Endothelial cell of umbilical vein (primary cell): ENCODE measurements around the gene ARRDC1. TPM values are rescaled to one million over a fixed set of nuclear protein-coding genes. Genes with fewer than 3 reads are reported as not detected.

Source experiments
- BruUV-seq: library from RNA; stranded (reverse); fragments of 400-500 nt; replicated peaks from 2 replicates; lab custom pipeline; 2021; lab: Mats Ljungman, UMichigan
- CTCF ChIA-PET: fragments of 300-600, 350-600 bp; sonication (Branson Sonifier 250); formaldehyde crosslinking; loops from one replicate; lab custom pipeline; 2021; ENCODE audit warnings: antibody characterized with exemption, inconsistent platforms; lab: Charles Lee
- POLR2A ChIA-PET: fragments of 300-600, 350-600 bp; sonication (Branson Sonifier 250); formaldehyde crosslinking; loops from one replicate; lab custom pipeline; 2021; ENCODE audit warnings: antibody characterized with exemption, inconsistent platforms; lab: Charles Lee
- DNase-seq: peaks from one replicate; pipeline ENCODE4 v3.0.0-alpha.2; 2011; ENCODE audit warnings: low read depth, low spot score
- FAIRE-seq: peaks from 2 replicates; lab custom pipeline; 2011; peaks lifted over from hg19 to GRCh38; lab: Jason Lieb, UNC
- H2AFZ ChIP-seq: 2 replicates; pipeline ENCODE4 v1.6.0; 2012; ENCODE audit warnings: low read depth, low read length, control low read depth, inconsistent platforms
- H3K27ac ChIP-seq: 2 replicates; pipeline ENCODE4 v1.5.1; 2011; ENCODE audit warnings: low read depth, mild to moderate bottlenecking, control low read depth, low read length, moderate library complexity; ENCODE audit not compliant: insufficient read depth
- H3K27me3 ChIP-seq, 2 experiments: 2 replicates each; pipeline versions ENCODE4 v1.6.0 to v1.6.1; 2011; ENCODE audit warnings: low read length in 2 of 2, mixed read lengths in 1 of 2; ENCODE audit not compliant: control insufficient read depth in 2 of 2, insufficient read depth in 2 of 2
- H3K36me3 ChIP-seq, 2 experiments: 2 replicates in 1 of 2; 3 replicates in 1 of 2; pipeline ENCODE4 v1.5.1; 2011; ENCODE audit warnings: low read length in 2 of 2, mild to moderate bottlenecking in 1 of 2, moderate library complexity in 1 of 2; ENCODE audit not compliant: control insufficient read depth in 2 of 2, insufficient read depth in 2 of 2; ENCODE audit errors: extremely low read depth in 1 of 2
- H3K4me1 ChIP-seq: 3 replicates; pipeline ENCODE4 v1.5.1; 2011; ENCODE audit warnings: mild to moderate bottlenecking, low read length; ENCODE audit not compliant: control insufficient read depth, insufficient read depth; ENCODE audit errors: extremely low read depth
- H3K4me2 ChIP-seq: 2 replicates; pipeline ENCODE4 v1.6.1; 2011; ENCODE audit warnings: low read length, control low read depth, mixed read lengths; ENCODE audit not compliant: insufficient read depth
- H3K4me3 ChIP-seq, 3 experiments: fragments of 200-600 bp in 1 of 3; sonication (generic), shearing (Covaris generic) in 1 of 3; replicated peaks in 1 of 3; 2 replicates each; pipeline ENCODE4 v1.5.1; 2011 to 2016; ENCODE audit warnings: control low read depth in 3 of 3, low read length in 3 of 3, mild to moderate bottlenecking in 2 of 3, inconsistent platforms in 1 of 3, low read depth in 1 of 3, moderate library complexity in 1 of 3; ENCODE audit not compliant: insufficient read depth in 1 of 3
- H3K79me2 ChIP-seq: 2 replicates; pipeline ENCODE4 v1.6.0; 2012; ENCODE audit warnings: low read length, inconsistent platforms; ENCODE audit not compliant: control insufficient read depth, insufficient read depth
- H3K9ac ChIP-seq: replicated peaks from 2 replicates; pipeline ENCODE3; 2011; ENCODE audit warnings: low read length, control low read depth; ENCODE audit not compliant: insufficient read depth; ENCODE audit errors: extremely low read depth
- H3K9me1 ChIP-seq: replicated peaks from 3 replicates; pipeline ENCODE4 v1.6.0; 2011; ENCODE audit warnings: mild to moderate bottlenecking, low read length; ENCODE audit not compliant: control insufficient read depth, insufficient read depth; ENCODE audit errors: extremely low read depth
- H3K9me3 ChIP-seq: replicated peaks from 2 replicates; pipeline ENCODE4 v1.5.1; 2012; ENCODE audit warnings: low read length, inconsistent platforms; ENCODE audit not compliant: control insufficient read depth, insufficient read depth
- H4K20me1 ChIP-seq: replicated peaks from 2 replicates; pipeline ENCODE3; 2011; ENCODE audit warnings: mild to moderate bottlenecking, low read length; ENCODE audit not compliant: control insufficient read depth, insufficient read depth; ENCODE audit errors: extremely low read depth
- MYC ChIP-seq: IDR thresholded peaks from one replicate; pipeline ENCODE4 v1.6.1; 2011; ENCODE audit warnings: mild to moderate bottlenecking, low read depth, low read length
- POLR2A ChIP-seq: IDR thresholded peaks from 2 replicates; pipeline ENCODE4 v1.6.1; 2012; ENCODE audit warnings: low read depth, mild to moderate bottlenecking, control low read depth, low read length
- POLR2AphosphoS5 ChIP-seq: IDR thresholded peaks from 2 replicates; pipeline ENCODE4 v1.6.1; 2012; ENCODE audit warnings: low read depth, mild to moderate bottlenecking, control low read depth, low read length, moderate library complexity; ENCODE audit not compliant: insufficient read depth
- dilution Hi-C: fragments of 300-500 bp; cut with MboI; formaldehyde crosslinking; loops from one replicate; pipeline ENCODE4 v1.15.0; 2019; ENCODE audit warnings: low sequenced_read_pairs; ENCODE audit not compliant: extremely low pct_ligation_motif_present
- intact Hi-C: fragments of 100-400 bp; cut with micrococcal nuclease; formaldehyde crosslinking; loops from one replicate; pipeline ENCODE4 v1.10.0; 2022
- polyA plus RNA-seq, 4 experiments: library from polyadenylated mRNA; depleted of rRNA in 3 of 4; stranded (reverse) in 3 of 4; unstranded in 1 of 4; fragments of >200 nt; gene quantifications; 2 replicates each; pipeline versions ENCODE4 v1.2.1 to v1.2.3, GENCODE V29; 2011 to 2012; ENCODE audit warnings: missing spikeins in 1 of 4
- total RNA-seq: library from RNA; stranded (reverse); gene quantifications from 2 replicates; pipeline ENCODE4 v1.2.3, GENCODE V29; 2021
- TF ChIP-seq, protein P1 (sequence below), 2 donors: IDR thresholded peaks; 1 replicate in 1 of 2; 2 replicates in 1 of 2; pipeline ENCODE4 v1.5.1; 2011; ENCODE audit warnings: low read length in 2 of 2, mild to moderate bottlenecking in 2 of 2, moderate library complexity in 2 of 2, control low read depth in 1 of 2, inconsistent platforms in 1 of 2, low read depth in 1 of 2; ENCODE audit not compliant: insufficient read depth in 1 of 2; ENCODE audit errors: extremely low read depth in 1 of 2

The ARRDC1 gene
- total and polyA plus RNA-seq, 2 donors (not counting 3 experiments of a cell fraction or from before 2014, with no cell fraction given): 22.5 to 51.0 TPM

DNA sequence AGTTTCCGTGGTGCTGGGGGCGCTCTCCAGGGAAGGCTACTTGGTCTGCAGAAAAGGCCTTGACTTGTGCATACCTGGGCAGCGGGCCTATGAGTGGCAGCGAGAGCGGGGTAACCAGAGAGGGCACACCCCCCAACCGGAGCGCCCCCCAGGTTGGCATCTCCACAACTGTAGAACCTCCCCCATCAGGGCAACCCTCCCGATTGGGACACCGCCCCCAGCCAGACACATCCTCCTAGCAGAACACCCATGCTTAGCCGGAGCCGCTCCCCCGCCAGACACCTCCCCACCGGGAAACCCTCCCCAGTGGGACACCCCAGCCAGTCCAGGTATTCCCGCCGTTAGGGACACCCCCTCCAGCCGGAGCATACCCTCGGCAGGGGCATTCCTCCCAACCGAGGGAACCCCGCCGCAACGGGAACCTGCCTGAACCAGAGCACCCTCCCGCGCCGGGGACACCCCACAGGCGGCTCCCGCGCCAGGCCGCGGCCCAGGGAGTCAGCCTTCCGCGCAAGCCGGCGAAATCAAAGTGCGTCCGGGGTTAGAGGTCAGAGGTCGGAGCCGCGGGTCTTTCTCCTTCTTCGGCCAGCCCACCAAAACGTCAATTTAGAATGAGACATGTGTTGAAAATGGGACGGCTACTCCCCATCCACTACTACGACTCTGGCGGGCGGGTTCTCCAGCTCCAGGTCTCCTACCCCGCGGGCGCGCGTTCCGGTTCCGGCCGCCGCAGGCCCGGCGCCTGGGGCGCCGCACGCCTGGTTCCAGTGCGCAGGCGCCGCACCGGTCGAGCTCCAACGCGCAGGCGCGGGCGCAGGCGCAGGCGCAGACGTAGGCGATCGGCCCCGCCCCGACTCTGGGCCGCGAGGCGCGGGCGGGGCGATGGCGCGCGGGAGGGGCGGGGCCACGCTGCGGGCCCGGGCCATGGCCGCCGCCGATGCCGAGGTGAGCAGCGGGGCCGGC is 12.9 kb downstream of the ARRDC1 start, which contains the start of gene EHMT1:
Gene EHMT1, plus strand, starts transcription at position 901 of the 963 bp plus-strand sequence. Its CDS starts 24 bp downstream, at position 925.
- H2AFZ ChIP-seq: peak within 1 kb of the TSS; percentile 43

More for the DNA sequence above, 12.9 kb downstream of the ARRDC1 start, which contains the start of gene EHMT1:
- Histone ChIP-seq H3K9me1 (no peaks in the 10 kb centered on the region), H3K4me1 (peaks cover 22% of the 10 kb centered on the region), H3K79me2 (peaks cover 56% of the 10 kb centered on the region), H3K27ac (peak within 1 kb of the TSS; percentile 58), H3K4me3 (peak within 1 kb of the TSS; percentile 72 to 82 (median 73)), H3K4me2 (peak within 1 kb of the TSS; percentile 93), H3K36me3 (peaks cover 0 to 13% of the 10 kb centered on the region in 2 experiments), H3K27me3 (no peaks in the 10 kb centered on the region), H3K9ac (peak within 1 kb of the TSS; percentile 71), H3K9me3 (no peaks in the 10 kb centered on the region), H4K20me1 (no peaks in the 10 kb centered on the region)
- DNase-seq (peak; percentile 83), FAIRE-seq (peak; percentile 90)
- TF ChIP-seq, protein P1, sequence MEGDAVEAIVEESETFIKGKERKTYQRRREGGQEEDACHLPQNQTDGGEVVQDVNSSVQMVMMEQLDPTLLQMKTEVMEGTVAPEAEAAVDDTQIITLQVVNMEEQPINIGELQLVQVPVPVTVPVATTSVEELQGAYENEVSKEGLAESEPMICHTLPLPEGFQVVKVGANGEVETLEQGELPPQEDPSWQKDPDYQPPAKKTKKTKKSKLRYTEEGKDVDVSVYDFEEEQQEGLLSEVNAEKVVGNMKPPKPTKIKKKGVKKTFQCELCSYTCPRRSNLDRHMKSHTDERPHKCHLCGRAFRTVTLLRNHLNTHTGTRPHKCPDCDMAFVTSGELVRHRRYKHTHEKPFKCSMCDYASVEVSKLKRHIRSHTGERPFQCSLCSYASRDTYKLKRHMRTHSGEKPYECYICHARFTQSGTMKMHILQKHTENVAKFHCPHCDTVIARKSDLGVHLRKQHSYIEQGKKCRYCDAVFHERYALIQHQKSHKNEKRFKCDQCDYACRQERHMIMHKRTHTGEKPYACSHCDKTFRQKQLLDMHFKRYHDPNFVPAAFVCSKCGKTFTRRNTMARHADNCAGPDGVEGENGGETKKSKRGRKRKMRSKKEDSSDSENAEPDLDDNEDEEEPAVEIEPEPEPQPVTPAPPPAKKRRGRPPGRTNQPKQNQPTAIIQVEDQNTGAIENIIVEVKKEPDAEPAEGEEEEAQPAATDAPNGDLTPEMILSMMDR (IDR thresholded peaks at IDR 0.05; ENCODE audit: extremely low read depth in 1 of 2, insufficient read depth in 1 of 2, low read depth in 1 of 2, low read length in 2 of 2): no peak
- TF ChIP-seq POLR2A: peak; percentile 88
- peak; percentile 92 for TF ChIP-seq POLR2AphosphoS5
- no peak for TF ChIP-seq MYC
- dilution Hi-C loops: no loop called here
- ChIA-PET POLR2A (no interaction called here), CTCF (interaction anchor here (0.9 to 1.7 kb wide), 5 partner anchors 13 to 55 kb away, joined by 3 to 10 read pairs (median 4); partner anchors contain the start of gene ARRDC1)
- intact Hi-C loops: loop anchor here (1.0 to 2.0 kb wide), 3 partner anchors 13 to 68 kb away; partner anchors contain the start of genes ARRDC1, MRPL41, PNPLA7 and ZMYND19
- TSS peak; percentile 40 for BruUV-seq
